Hepatocyte (in vitro differentiated cells): ENCODE measurements around the gene SORL1. TPM values are rescaled to one million over a fixed set of nuclear protein-coding genes. Genes with fewer than 3 reads are reported as not detected.

Source experiments
- DNase-seq: peaks from one replicate; pipeline ENCODE4 v3.0.0-alpha.2; 2016; ENCODE audit warnings: low spot score
- H2AFZ ChIP-seq: fragments of 200-600 bp; sonication (generic); 2 replicates; pipeline ENCODE4 v1.6.0; 2016; ENCODE audit warnings: antibody characterized with exemption, mild to moderate bottlenecking
- H3K27ac ChIP-seq: fragments of 200-600 bp; sonication (generic); 2 replicates; pipeline ENCODE4 v1.5.1; 2016; ENCODE audit warnings: mild to moderate bottlenecking
- H3K27me3 ChIP-seq: fragments of 200-600 bp; sonication (generic); 2 replicates; pipeline ENCODE4 v1.6.1; 2016
- H3K36me3 ChIP-seq: fragments of 200-600 bp; sonication (generic); replicated peaks from 2 replicates; pipeline ENCODE4 v1.5.1; 2016; ENCODE audit warnings: low read depth; ENCODE audit not compliant: insufficient read depth
- H3K4me1 ChIP-seq: fragments of 200-600 bp; sonication (generic); 2 replicates; pipeline ENCODE4 v1.5.1; 2016; ENCODE audit warnings: mild to moderate bottlenecking, moderate library complexity; ENCODE audit not compliant: insufficient read depth
- H3K4me2 ChIP-seq: fragments of 200-600 bp; sonication (generic); 2 replicates; pipeline ENCODE4 v1.6.0; 2016
- H3K4me3 ChIP-seq: fragments of 200-600 bp; sonication (generic); 2 replicates; pipeline ENCODE4 v1.5.1; 2016; ENCODE audit warnings: mild to moderate bottlenecking
- H3K79me2 ChIP-seq: fragments of 200-600 bp; sonication (generic); 2 replicates; pipeline ENCODE4 v1.6.0; 2017; ENCODE audit warnings: mild to moderate bottlenecking
- H3K9me2 ChIP-seq: fragments of 200-600 bp; sonication (generic); replicated peaks from 2 replicates; pipeline ENCODE4 v1.6.0; 2017; ENCODE audit warnings: mild to moderate bottlenecking; ENCODE audit not compliant: insufficient read depth
- H3K9me3 ChIP-seq: fragments of 200-600 bp; sonication (generic); 2 replicates; pipeline ENCODE4 v1.5.1; 2016; ENCODE audit warnings: low read depth, mild to moderate bottlenecking
- H4K20me1 ChIP-seq: fragments of 200-600 bp; sonication (generic); 2 replicates; pipeline ENCODE4 v1.6.0; 2016; ENCODE audit warnings: mild to moderate bottlenecking; ENCODE audit not compliant: insufficient read depth, poor library complexity, severe bottlenecking
- CTCF ChIP-seq: fragments of 200-600 bp; sonication (generic); IDR thresholded peaks from 2 replicates; pipeline ENCODE4 v1.5.1; 2016; ENCODE audit warnings: antibody characterized with exemption, mild to moderate bottlenecking; ENCODE audit not compliant: poor library complexity
- EZH2 ChIP-seq: fragments of 200-600 bp; sonication (generic); IDR thresholded peaks from 2 replicates; pipeline ENCODE4 v1.6.1; 2016; ENCODE audit warnings: antibody characterized with exemption, mild to moderate bottlenecking, borderline replicate concordance
- EZH2phosphoT487 ChIP-seq: fragments of 200-600 bp; sonication (generic); IDR thresholded peaks from one replicate; pipeline ENCODE4 v1.6.1; 2018; ENCODE audit warnings: antibody characterized with exemption, mild to moderate bottlenecking, low read depth, moderate library complexity; ENCODE audit not compliant: unreplicated experiment, severe bottlenecking
- WGBS: methylation state at CpG from one replicate; pipeline ENCODE4 v1.1.6; 2016; ENCODE audit warnings: low lambda C conversion rate; ENCODE audit errors: missing lambda C conversion rate; 5-methylcytosine and 5-hydroxymethylcytosine counted together
- polyA plus RNA-seq: library from polyadenylated mRNA; unstranded; fragments of >200 nt; fragmentation: Nextera tagmentation; extraction: Ambion mirVana; gene quantifications from 2 replicates; pipeline ENCODE4 v1.2.1, GENCODE V29; 2016
- total RNA-seq: library from RNA; depleted of rRNA; stranded (reverse); fragments of >200 nt; gene quantifications from 2 replicates; pipeline ENCODE4 v1.2.3, GENCODE V29; 2014

The SORL1 gene
- total and polyA plus RNA-seq, 2 experiments from 2014 or later = 13.5 to 26.5 TPM

GRCh38 chr11:121412000-121412587, 40.0 kb upstream of the SORL1 start:
- no peaks in the 10 kb centered on the region for H3K27me3 ChIP-seq
- H3K27ac ChIP-seq = no peak overlapping the region
- TF ChIP-seq EZH2phosphoT487 (no peak), EZH2 (no peak), CTCF (no peak)
- no peaks in the 10 kb centered on the region for H3K4me1 ChIP-seq
- no peak for DNase-seq
- no peak overlapping the region for H2AFZ ChIP-seq
- no peaks in the 10 kb centered on the region for H3K36me3 ChIP-seq
- no peaks in the 10 kb centered on the region for H3K79me2 ChIP-seq
- H3K9me3 ChIP-seq = no peaks in the 10 kb centered on the region
- no peaks in the 10 kb centered on the region for H3K9me2 ChIP-seq
- H3K4me3 ChIP-seq = no peak overlapping the region
- no peaks in the 10 kb centered on the region for H4K20me1 ChIP-seq
- H3K4me2 ChIP-seq = no peak overlapping the region
- WGBS = 89% methylated on average over 4 of the region's 4 CpGs

- Histone ChIP-seq H4K20me1 (no peaks in the 10 kb centered on the region), H3K79me2 (no peaks in the 10 kb centered on the region), H3K27ac (no peak overlapping the region), H3K4me2 (no peak overlapping the region), H3K36me3 (no peaks in the 10 kb centered on the region), H3K4me1 (peaks cover 6% of the 10 kb centered on the region), H3K9me3 (no peaks in the 10 kb centered on the region), H3K9me2 (no peaks in the 10 kb centered on the region), H2AFZ (no peak overlapping the region), H3K27me3 (no peaks in the 10 kb centered on the region), H3K4me3 (no peak overlapping the region)
- no peak for DNase-seq
- 78% methylated on average over 4 of the region's 4 CpGs for WGBS
- TF ChIP-seq EZH2 (no peak), EZH2phosphoT487 (no peak), CTCF (no peak)
Measured at GRCh38 chr11:121412711-121413415, 39.3 kb upstream of the SORL1 start.

GRCh38 chr11:121414141-121414913, 37.8 kb upstream of the SORL1 start:
- Histone ChIP-seq H4K20me1 (no peaks in the 10 kb centered on the region), H3K79me2 (no peaks in the 10 kb centered on the region), H2AFZ (no peak overlapping the region), H3K27me3 (no peaks in the 10 kb centered on the region), H3K4me3 (no peak overlapping the region), H3K4me1 (peaks cover 6% of the 10 kb centered on the region), H3K4me2 (no peak overlapping the region), H3K9me3 (no peaks in the 10 kb centered on the region), H3K27ac (no peak overlapping the region), H3K9me2 (no peaks in the 10 kb centered on the region), H3K36me3 (no peaks in the 10 kb centered on the region)
- TF ChIP-seq EZH2 (no peak), CTCF (no peak), EZH2phosphoT487 (no peak)
- WGBS = 88% methylated on average over 2 of the region's 2 CpGs
- no peak for DNase-seq
